NCI-H345 treated with DMSO at 0.1 percent for 48 hours (cell line): ENCODE measurements around the gene KAZN.

Experiments
- DNase-seq: peaks from one replicate; lab custom pipeline; 2025; ENCODE audit not compliant: unreplicated experiment; lab: John Stamatoyannopoulos, UW

KAZN gene

GRCh38 chr1:14993414-14993813, 394.9 kb downstream of the KAZN start:
- no peak for DNase-seq

GRCh38 chr1:14994148-14994547, 395.7 kb downstream of the KAZN start:
- no peak for DNase-seq

GRCh38 chr1:14994841-14995437, 396.5 kb downstream of the KAZN start:
- DNase-seq: no peak

- DNase-seq: no peak
Measured at GRCh38 chr1:14996133-14997050, 397.9 kb downstream of the KAZN start.

GRCh38 chr1:14997646-14998276, 399.3 kb downstream of the KAZN start:
- DNase-seq: no peak

- no peak for DNase-seq
Measured at GRCh38 chr1:14999441-14999840, 401.0 kb downstream of the KAZN start.

- no peak for DNase-seq
Measured at GRCh38 chr1:15000030-15000429, 401.5 kb downstream of the KAZN start.

GRCh38 chr1:15000671-15001070, 402.2 kb downstream of the KAZN start:
- no peak for DNase-seq

GRCh38 chr1:15001317-15001915, 402.9 kb downstream of the KAZN start:
- no peak for DNase-seq

- DNase-seq: no peak
Measured at GRCh38 chr1:15002325-15002724, 403.8 kb downstream of the KAZN start.

GRCh38 chr1:15004396-15004795, 405.9 kb downstream of the KAZN start:
- no peak for DNase-seq

- no peak for DNase-seq
Measured at GRCh38 chr1:15005116-15005515, 406.6 kb downstream of the KAZN start.

GRCh38 chr1:15007368-15007767, 408.9 kb downstream of the KAZN start:
- DNase-seq: no peak

- no peak for DNase-seq
Measured at GRCh38 chr1:15007842-15008241, 409.4 kb downstream of the KAZN start.

GRCh38 chr1:15008783-15009729, 410.6 kb downstream of the KAZN start:
- DNase-seq: no peak

GRCh38 chr1:15011160-15011559, 412.7 kb downstream of the KAZN start:
- no peak for DNase-seq

GRCh38 chr1:15011661-15012060, 413.2 kb downstream of the KAZN start:
- no peak for DNase-seq

GRCh38 chr1:15012822-15013221, 414.3 kb downstream of the KAZN start:
- no peak for DNase-seq

- DNase-seq: no peak
Measured at GRCh38 chr1:15013767-15014166, 415.3 kb downstream of the KAZN start.

- DNase-seq: no peak
Measured at GRCh38 chr1:15014516-15014915, 416.0 kb downstream of the KAZN start.

GRCh38 chr1:15016001-15016400, 417.5 kb downstream of the KAZN start:
- no peak for DNase-seq
